Right lobe of liver (tissue), 6 donors: ENCODE data around the gene CBLN1. TPM values are rescaled to one million over a fixed set of nuclear protein-coding genes. Genes with fewer than 3 reads are reported as not detected.

ENCODE experiments used
- ATAC-seq, 4 donors: fragments of 200-7000 bp; cut with Tn5 transposase; one replicate each; pipeline ENCODE4 v1.9.1; 2020; ENCODE audit warnings: mild to moderate bottlenecking in 4 of 4, moderate library complexity in 4 of 4
- DNase-seq, 3 donors: peaks; one replicate each; pipeline ENCODE4 v3.0.0-alpha.2; 2020
- H3K27ac ChIP-seq, 3 donors: fragments of 200-600 bp; one replicate each; pipeline ENCODE4 v1.8.0; 2022
- H3K27me3 ChIP-seq, 2 donors: fragments of 200-600 bp; one replicate each; pipeline ENCODE4 v1.8.0; 2022
- H3K36me3 ChIP-seq, 4 donors: fragments of 200-600 bp; sonication (generic) in 1 of 4; one replicate each; pipeline versions ENCODE4 v1.5.1 to v1.8.0; 2017 to 2022; ENCODE audit warnings: control low read depth in 1 of 4
- H3K4me1 ChIP-seq, 4 donors: fragments of 200-600 bp; sonication (generic) in 1 of 4; one replicate each; pipeline versions ENCODE4 v1.5.1 to v1.8.0; 2017 to 2022; ENCODE audit warnings: control low read depth in 1 of 4
- H3K4me3 ChIP-seq, 3 donors: fragments of 200-600 bp; one replicate each; pipeline ENCODE4 v1.8.0; 2022
- H3K9me3 ChIP-seq, 4 donors: fragments of 200-600 bp; sonication (generic) in 1 of 4; one replicate each; pipeline versions ENCODE4 v1.5.1 to v1.8.0; 2017 to 2022; ENCODE audit warnings: control low read depth in 1 of 4
- CTCF ChIP-seq, 4 donors: fragments of 200-600 bp in 3 of 4; fragments of 450-650 bp in 1 of 4; IDR thresholded peaks; one replicate each; pipeline versions ENCODE4 v1.5.1 to v1.8.0; 2016 to 2022; ENCODE audit warnings: antibody characterized with exemption in 4 of 4, mild to moderate bottlenecking in 2 of 4
- POLR2A ChIP-seq: fragments of 450-650 bp; IDR thresholded peaks from one replicate; pipeline ENCODE4 v1.6.1; 2017; ENCODE audit warnings: antibody characterized with exemption, mild to moderate bottlenecking
- WGBS: methylation state at CpG from one replicate; pipeline ENCODE4 v1.1.6; 2018; ENCODE audit warnings: low coverage, low lambda C conversion rate; ENCODE audit not compliant: insufficient coverage; ENCODE audit errors: missing lambda C conversion rate; 5-methylcytosine and 5-hydroxymethylcytosine counted together
- intact Hi-C, 2 donors: fragments of 100-400 bp; cut with DNase I; formaldehyde crosslinking; loops; one replicate each; pipeline versions ENCODE4 v1.11.2 to v1.14.1; 2022
- total RNA-seq, 6 experiments: library from RNA; depleted of rRNA in 2 of 6; stranded (reverse); fragments of >200 nt in 2 of 6; fragmentation: NEBNext Ultra II Directional in 3 of 6; extraction: Animal tissue kit (Norgen Biotek cat#: 25700) in 3 of 6; gene quantifications; one replicate each; pipeline versions ENCODE4 v1.1.0 to v1.2.4, GENCODE V29; 2016 to 2023
- donor health status: DM: no; HTN: yes; CAD: no.
- donor health status: DM: no; HTN: no; CAD: no.
- donor health status: DM: no; HTN: no; CAD: no.
- donor health status: DM: no; HTN: yes; CAD: no.
- donor health status: DM: no; HTN: yes; CAD: no.

CBLN1 gene
- total RNA-seq, 6 experiments from 2014 or later: 0.14 to 0.22 (median 0.20) TPM; not detected in 3

GRCh38 chr16:49307176-49307575, 25.5 kb upstream of the CBLN1 start:
- H3K4me3 ChIP-seq: no peak overlapping the region
- no peaks in the 10 kb centered on the region for H3K9me3 ChIP-seq
- no peak for TF ChIP-seq POLR2A
- no peak for TF ChIP-seq CTCF (IDR thresholded peaks at IDR 0.05)
- no peak overlapping the region for H3K27ac ChIP-seq
- H3K4me1 ChIP-seq: no peaks in the 10 kb centered on the region
- WGBS: 67% methylated on average over 2 of the region's 2 CpGs
- intact Hi-C loops: no loop called here
- DNase-seq (no peak), ATAC-seq (no peak)
- H3K27me3 ChIP-seq: no peaks in the 10 kb centered on the region
- no peaks in the 10 kb centered on the region for H3K36me3 ChIP-seq

GRCh38 chr16:49305406-49305805, 23.8 kb upstream of the CBLN1 start:
- intact Hi-C loops: no loop called here
- H3K9me3 ChIP-seq: no peaks in the 10 kb centered on the region
- no peaks in the 10 kb centered on the region for H3K36me3 ChIP-seq
- no peak overlapping the region for H3K4me3 ChIP-seq
- ATAC-seq (no peak), DNase-seq (no peak)
- H3K27ac ChIP-seq: no peak overlapping the region
- no peaks in the 10 kb centered on the region for H3K27me3 ChIP-seq
- no peaks in the 10 kb centered on the region for H3K4me1 ChIP-seq
- TF ChIP-seq CTCF (IDR thresholded peaks at IDR 0.05): no peak
- no peak for TF ChIP-seq POLR2A

GRCh38 chr16:49292413-49292812, 10.8 kb upstream of the CBLN1 start:
- Histone ChIP-seq H3K9me3 (no peaks in the 10 kb centered on the region), H3K4me3 (no peak overlapping the region), H3K27ac (no peak overlapping the region), H3K36me3 (no peaks in the 10 kb centered on the region), H3K27me3 (no peaks in the 10 kb centered on the region), H3K4me1 (no peaks in the 10 kb centered on the region)
- TF ChIP-seq POLR2A (no peak), CTCF (IDR thresholded peaks at IDR 0.05) (no peak)
- DNase-seq (no peak), ATAC-seq (no peak)
- intact Hi-C loops: no loop called here
- 61% methylated on average over 2 of the region's 2 CpGs for WGBS

GRCh38 chr16:49287572-49287971, 5.9 kb upstream of the CBLN1 start:
- H3K4me1 ChIP-seq: peaks cover 0 to 10% (median 0%) of the 10 kb centered on the region in 4 donors
- intact Hi-C loops: no loop called here
- no peak for ATAC-seq
- no peak overlapping the region for H3K4me3 ChIP-seq
- H3K27ac ChIP-seq: no peak overlapping the region
- DNase-seq: no peak
- peaks cover 0 to 17% of the 10 kb centered on the region in 2 donors for H3K27me3 ChIP-seq
- 61% methylated on average over 2 of the region's 3 CpGs for whole genome bisulfite sequencing
- H3K9me3 ChIP-seq: no peaks in the 10 kb centered on the region
- TF ChIP-seq POLR2A: no peak
- TF ChIP-seq CTCF (IDR thresholded peaks at IDR 0.05): no peak
- H3K36me3 ChIP-seq: no peaks in the 10 kb centered on the region

GRCh38 chr16:49284962-49285361, 3.3 kb upstream of the CBLN1 start:
- Histone ChIP-seq H3K4me1 (peaks cover 0 to 22% (median 0%) of the 10 kb centered on the region in 4 donors), H3K27ac (no peak overlapping the region), H3K27me3 (peaks cover 13 to 23% of the 10 kb centered on the region in 2 donors), H3K9me3 (no peaks in the 10 kb centered on the region), H3K36me3 (no peaks in the 10 kb centered on the region), H3K4me3 (no peak overlapping the region)
- intact Hi-C loops: no loop called here
- no peak for DNase-seq
- WGBS: 32% methylated on average over 4 of the region's 4 CpGs
- no peak for TF ChIP-seq CTCF (IDR thresholded peaks at IDR 0.05)
- TF ChIP-seq POLR2A: no peak
- no peak for ATAC-seq
